IMR-90 (cell line): ENCODE measurements around the gene VPS13C. TPM values are rescaled to one million over a fixed set of nuclear protein-coding genes. Genes with fewer than 3 reads are reported as not detected.

Experiments used
- ATAC-seq: fragments of 200-7000 bp; cut with Tn5 transposase; 2 replicates; pipeline ENCODE4 v1.9.1; 2020; ENCODE audit warnings: low read depth, mild to moderate bottlenecking, moderate library complexity
- BruUV-seq: library from RNA; stranded (reverse); fragments of 400-500 nt; replicated peaks from 2 replicates; lab custom pipeline; 2021; lab: Mats Ljungman, UMichigan
- CTCF ChIA-PET: fragments of 300-600 bp; formaldehyde crosslinking; extraction: SDS; loops from one replicate; lab custom pipeline; 2021; ENCODE audit warnings: antibody characterized with exemption; lab: Yijun Ruan, JAX
- POLR2A ChIA-PET: fragments of 300-600 bp; sonication (Branson Sonifier 250); formaldehyde crosslinking; loops from one replicate; lab custom pipeline; 2022; ENCODE audit warnings: antibody characterized with exemption; ENCODE audit not compliant: unreplicated experiment; lab: Charles Lee
- DNase-seq: peaks from one replicate; pipeline ENCODE4 v3.0.0; 2013
- H2AFZ ChIP-seq: replicated peaks from 2 replicates; pipeline ENCODE3; 2013; ENCODE audit warnings: low read length, mild to moderate bottlenecking; ENCODE audit not compliant: poor library complexity
- H2AK5ac ChIP-seq: 2 replicates; pipeline ENCODE4 v1.6.1; 2013; ENCODE audit warnings: low read depth, low read length, inconsistent platforms
- H2AK9ac ChIP-seq: replicated peaks from 2 replicates; pipeline ENCODE3; 2013; ENCODE audit warnings: mild to moderate bottlenecking, low read depth, low read length, moderate library complexity; ENCODE audit not compliant: poor library complexity
- H2BK120ac ChIP-seq: 2 replicates; pipeline ENCODE4 v1.6.1; 2013; ENCODE audit warnings: low read depth, low read length, inconsistent platforms
- H2BK15ac ChIP-seq: 3 replicates; pipeline ENCODE4 v1.6.1; 2013; ENCODE audit warnings: low read depth, low read length, inconsistent platforms
- H2BK20ac ChIP-seq: 2 replicates; pipeline ENCODE4 v1.6.1; 2013; ENCODE audit warnings: low read depth, mild to moderate bottlenecking, inconsistent platforms, low read length, moderate library complexity
- H2BK5ac ChIP-seq: 2 replicates; pipeline ENCODE4 v1.6.1; 2013; ENCODE audit warnings: mild to moderate bottlenecking, low read depth, low read length, inconsistent platforms; ENCODE audit not compliant: poor library complexity, severe bottlenecking
- H3K14ac ChIP-seq: replicated peaks from 2 replicates; pipeline ENCODE4 v1.6.1; 2013; ENCODE audit warnings: low read depth, low read length, inconsistent platforms
- H3K18ac ChIP-seq: 2 replicates; pipeline ENCODE4 v1.6.1; 2013; ENCODE audit warnings: low read depth, low read length, control low read depth
- H3K23ac ChIP-seq: 2 replicates; pipeline ENCODE4 v1.6.1; 2013; ENCODE audit warnings: low read depth, low read length, inconsistent platforms
- H3K27ac ChIP-seq: 2 replicates; pipeline ENCODE4 v1.5.1; 2013; ENCODE audit warnings: mild to moderate bottlenecking, control low read depth, low read length; ENCODE audit not compliant: insufficient read depth
- H3K27me3 ChIP-seq: 2 replicates; pipeline ENCODE4 v1.6.1; 2013; ENCODE audit warnings: low read length; ENCODE audit not compliant: control insufficient read depth, insufficient read depth
- H3K36me3 ChIP-seq: 2 replicates; pipeline ENCODE4 v1.6.1; 2013; ENCODE audit warnings: low read length, mixed read lengths; ENCODE audit not compliant: control insufficient read depth, insufficient read depth
- H3K4ac ChIP-seq: 2 replicates; pipeline ENCODE4 v1.6.1; 2013; ENCODE audit warnings: low read depth, low read length, inconsistent platforms
- H3K4me1 ChIP-seq: 2 replicates; pipeline ENCODE4 v1.6.1; 2013; ENCODE audit warnings: low read length, mixed read lengths; ENCODE audit not compliant: control insufficient read depth, insufficient read depth
- H3K4me2 ChIP-seq: 2 replicates; pipeline ENCODE4 v1.6.1; 2013; ENCODE audit warnings: low read depth, mild to moderate bottlenecking, control low read depth, low read length, moderate library complexity
- H3K4me3 ChIP-seq: 2 replicates; pipeline ENCODE4 v1.5.1; 2013; ENCODE audit warnings: low read depth, mild to moderate bottlenecking, control low read depth, low read length, moderate library complexity; ENCODE audit not compliant: insufficient read depth
- H3K56ac ChIP-seq: 2 replicates; pipeline ENCODE4 v1.6.1; 2013; ENCODE audit warnings: low read length, inconsistent platforms; ENCODE audit not compliant: insufficient read depth; ENCODE audit errors: extremely low read depth
- H3K79me1 ChIP-seq, 2 experiments: 2 replicates each; pipeline ENCODE4 v1.6.1; 2013; ENCODE audit warnings: low read length in 2 of 2, inconsistent platforms in 1 of 2, low read depth in 1 of 2
- H3K9ac ChIP-seq: 2 replicates; pipeline ENCODE4 v1.6.1; 2013; ENCODE audit warnings: low read depth, low read length, control low read depth
- H3K9me1 ChIP-seq: 2 replicates; pipeline ENCODE4 v1.6.1; 2013; ENCODE audit warnings: low read length, inconsistent platforms; ENCODE audit not compliant: insufficient read depth
- H3K9me3 ChIP-seq: 2 replicates; pipeline ENCODE4 v1.6.1; 2013; ENCODE audit warnings: low read length; ENCODE audit not compliant: control insufficient read depth, insufficient read depth
- H4K20me1 ChIP-seq: 2 replicates; pipeline ENCODE4 v1.6.1; 2013; ENCODE audit warnings: low read length, inconsistent platforms; ENCODE audit not compliant: insufficient read depth
- H4K5ac ChIP-seq: 2 replicates; pipeline ENCODE4 v1.6.1; 2013; ENCODE audit warnings: mild to moderate bottlenecking, low read depth, low read length, control low read depth
- H4K8ac ChIP-seq, 2 experiments: 2 replicates each; pipeline ENCODE4 v1.6.1; 2013; ENCODE audit warnings: low read depth in 2 of 2, low read length in 2 of 2, control low read depth in 1 of 2, inconsistent platforms in 1 of 2
- H4K91ac ChIP-seq: 2 replicates; pipeline ENCODE4 v1.6.1; 2013; ENCODE audit warnings: low read depth, low read length, inconsistent platforms; ENCODE audit not compliant: insufficient read depth
- BHLHE40 ChIP-seq: fragments of 150-350 bp; IDR thresholded peaks from 2 replicates; pipeline ENCODE4 v1.6.1; 2016; ENCODE audit warnings: mild to moderate bottlenecking, low read depth, low read length
- CEBPB ChIP-seq: IDR thresholded peaks from 2 replicates; pipeline ENCODE4 v1.6.1; 2012; ENCODE audit warnings: low read depth, low read length, improper control_type of control experiment
- CHD1 ChIP-seq: IDR thresholded peaks from 2 replicates; pipeline ENCODE4 v1.6.1; 2012; ENCODE audit warnings: low read depth, low read length, improper control_type of control experiment
- FOS ChIP-seq: fragments of 150-350 bp; IDR thresholded peaks from 2 replicates; pipeline ENCODE4 v1.6.1; 2016; ENCODE audit warnings: low read depth, low read length
- MAFK ChIP-seq: IDR thresholded peaks from 2 replicates; pipeline ENCODE4 v1.6.1; 2012; ENCODE audit warnings: low read depth, low read length, improper control_type of control experiment
- MAZ ChIP-seq: IDR thresholded peaks from 2 replicates; pipeline ENCODE4 v1.6.1; 2012; ENCODE audit warnings: low read depth, mild to moderate bottlenecking, low read length, improper control_type of control experiment, moderate library complexity, borderline replicate concordance
- MXI1 ChIP-seq: IDR thresholded peaks from 2 replicates; pipeline ENCODE4 v1.6.1; 2012; ENCODE audit warnings: low read depth, mild to moderate bottlenecking, low read length, moderate library complexity, borderline replicate concordance
- NFE2L2 ChIP-seq: fragments of 150-350 bp; IDR thresholded peaks from 2 replicates; pipeline ENCODE4 v1.6.1; 2016; ENCODE audit warnings: low read depth, mild to moderate bottlenecking, low read length
- POLR2A ChIP-seq: IDR thresholded peaks from 2 replicates; pipeline ENCODE4 v1.6.1; 2012; ENCODE audit warnings: mild to moderate bottlenecking, low read depth, low read length
- RAD21 ChIP-seq: IDR thresholded peaks from 2 replicates; pipeline ENCODE4 v1.6.1; 2012; ENCODE audit warnings: low read length, improper control_type of control experiment
- RCOR1 ChIP-seq: IDR thresholded peaks from 2 replicates; pipeline ENCODE4 v1.6.1; 2012; ENCODE audit warnings: mild to moderate bottlenecking, low read length, improper control_type of control experiment; ENCODE audit not compliant: insufficient replicate concordance
- RFX5 ChIP-seq: IDR thresholded peaks from 2 replicates; pipeline ENCODE4 v1.8.0; 2012; ENCODE audit warnings: low read depth, mild to moderate bottlenecking, low read length, moderate library complexity
- SMC3 ChIP-seq: fragments of 150-350 bp; IDR thresholded peaks from 2 replicates; pipeline ENCODE4 v1.6.1; 2016; ENCODE audit warnings: low read depth, mild to moderate bottlenecking, antibody characterized with exemption, low read length, moderate library complexity
- WGBS, 2 experiments: methylation state at CpG; one replicate each; pipeline versions ENCODE4 v1.1.5 to v1.1.7; 2013; ENCODE audit warnings: missing lambda C conversion rate in 2 of 2; ENCODE audit not compliant: insufficient read length in 1 of 2; ENCODE audit errors: extremely low coverage in 2 of 2; 5-methylcytosine and 5-hydroxymethylcytosine counted together
- dilution Hi-C: fragments of 300-500 bp; cut with HindIII; formaldehyde crosslinking; loops from one replicate; pipeline ENCODE4 v1.14.3; 2018; ENCODE audit warnings: low sequenced_read_pairs; ENCODE audit not compliant: unreplicated experiment
- in situ Hi-C: fragments of 300-500 bp; cut with MboI; formaldehyde crosslinking; loops from 3 replicates; pipeline ENCODE4 v1.14.3; 2019; ENCODE audit warnings: low sequenced_read_pairs, inconsistent platforms, mixed read lengths
- intact Hi-C: fragments of 100-400 bp; cut with micrococcal nuclease; formaldehyde crosslinking; loops from 2 replicates; pipeline ENCODE4 v1.10.0; 2022
- polyA plus RNA-seq, 3 experiments: library from polyadenylated mRNA; depleted of rRNA; stranded (reverse); fragments of >200 nt; gene quantifications; 2 replicates each; pipeline ENCODE4 v1.2.3, GENCODE V29; 2012; ENCODE audit warnings: low replicate concordance in 1 of 3
- total RNA-seq: library from RNA; depleted of rRNA; stranded (reverse); fragments of >200 nt; gene quantifications from 2 replicates; pipeline ENCODE4 v1.2.3, GENCODE V29; 2012
- TF ChIP-seq, protein P1 (sequence below): fragments of 150-350 bp; IDR thresholded peaks from 2 replicates; pipeline ENCODE4 v1.6.1; 2017; ENCODE audit warnings: mild to moderate bottlenecking, antibody characterized with exemption, low read length, low read depth
- TF ChIP-seq, protein P2 (sequence below): conservative IDR thresholded peaks from 2 replicates; pipeline ENCODE4 v1.5.1; 2012; ENCODE audit warnings: mild to moderate bottlenecking, low read depth, low read length, improper control_type of control experiment
- TF ChIP-seq, protein P3 (sequence below): fragments of 150-350 bp; IDR thresholded peaks from 2 replicates; pipeline ENCODE4 v1.6.1; 2016; ENCODE audit warnings: low read depth, mild to moderate bottlenecking, low read length, moderate library complexity, borderline replicate concordance

The VPS13C gene
- total and polyA plus RNA-seq, 2 of the 4 experiments (the other 2 are of a cell fraction): 8.1 to 32.8 TPM

DNA sequence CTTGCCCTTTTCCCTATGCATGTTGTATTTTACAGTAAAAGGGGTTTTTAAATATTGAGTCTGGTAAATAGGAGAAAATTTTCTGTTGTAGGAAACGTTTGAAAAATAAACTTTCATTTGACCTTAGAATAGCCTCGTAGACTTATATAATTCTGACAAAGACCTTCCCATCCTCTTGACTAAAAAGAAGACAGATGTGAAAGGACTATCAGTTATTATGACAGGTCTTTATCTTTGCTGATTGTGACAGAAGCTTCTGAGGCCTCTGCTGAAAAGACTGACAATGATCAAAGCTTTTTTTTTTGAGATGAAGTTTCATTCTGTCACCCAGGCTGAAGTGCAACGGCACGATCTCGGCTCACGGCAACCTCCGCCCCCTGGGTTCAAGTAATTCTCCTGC, 30.7 kb upstream of the VPS13C start:
- Histone ChIP-seq H4K20me1 (no peaks in the 10 kb centered on the region), H3K9me1 (no peaks in the 10 kb centered on the region), H3K27me3 (peaks cover 2% of the 10 kb centered on the region; the same call in 1 of the 2 replicates), H3K79me1 (no peaks in the 10 kb centered on the region), H4K8ac (no peak overlapping the region), H4K5ac (no peak overlapping the region), H3K4me1 (no peaks in the 10 kb centered on the region), H3K4me3 (no peak overlapping the region), H3K27ac (no peak overlapping the region), H3K23ac (no peak overlapping the region), H3K9ac (no peak overlapping the region), H2BK20ac (no peak overlapping the region), H3K9me3 (no peaks in the 10 kb centered on the region), H2AFZ (no peak overlapping the region), H3K18ac (no peak overlapping the region), H2BK5ac (no peak overlapping the region), H3K36me3 (no peaks in the 10 kb centered on the region), H3K56ac (no peak overlapping the region), H2AK5ac (no peak overlapping the region), H4K91ac (no peak overlapping the region), H2BK120ac (no peak overlapping the region), H2BK15ac (no peak overlapping the region), H3K4ac (no peak overlapping the region), H3K14ac (no peak overlapping the region), H2AK9ac (no peak overlapping the region), H3K4me2 (no peak overlapping the region)
- TF ChIP-seq MAZ: no peak
- no peak for TF ChIP-seq CEBPB
- no peak for TF ChIP-seq MXI1
- TF ChIP-seq MAFK: no peak
- TF ChIP-seq CHD1: no peak
- TF ChIP-seq, protein P1, sequence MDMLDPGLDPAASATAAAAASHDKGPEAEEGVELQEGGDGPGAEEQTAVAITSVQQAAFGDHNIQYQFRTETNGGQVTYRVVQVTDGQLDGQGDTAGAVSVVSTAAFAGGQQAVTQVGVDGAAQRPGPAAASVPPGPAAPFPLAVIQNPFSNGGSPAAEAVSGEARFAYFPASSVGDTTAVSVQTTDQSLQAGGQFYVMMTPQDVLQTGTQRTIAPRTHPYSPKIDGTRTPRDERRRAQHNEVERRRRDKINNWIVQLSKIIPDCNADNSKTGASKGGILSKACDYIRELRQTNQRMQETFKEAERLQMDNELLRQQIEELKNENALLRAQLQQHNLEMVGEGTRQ: no peak
- no peak for TF ChIP-seq SMC3
- TF ChIP-seq BHLHE40: no peak
- TF ChIP-seq RAD21: no peak
- TF ChIP-seq NFE2L2: no peak
- TF ChIP-seq, protein P2, sequence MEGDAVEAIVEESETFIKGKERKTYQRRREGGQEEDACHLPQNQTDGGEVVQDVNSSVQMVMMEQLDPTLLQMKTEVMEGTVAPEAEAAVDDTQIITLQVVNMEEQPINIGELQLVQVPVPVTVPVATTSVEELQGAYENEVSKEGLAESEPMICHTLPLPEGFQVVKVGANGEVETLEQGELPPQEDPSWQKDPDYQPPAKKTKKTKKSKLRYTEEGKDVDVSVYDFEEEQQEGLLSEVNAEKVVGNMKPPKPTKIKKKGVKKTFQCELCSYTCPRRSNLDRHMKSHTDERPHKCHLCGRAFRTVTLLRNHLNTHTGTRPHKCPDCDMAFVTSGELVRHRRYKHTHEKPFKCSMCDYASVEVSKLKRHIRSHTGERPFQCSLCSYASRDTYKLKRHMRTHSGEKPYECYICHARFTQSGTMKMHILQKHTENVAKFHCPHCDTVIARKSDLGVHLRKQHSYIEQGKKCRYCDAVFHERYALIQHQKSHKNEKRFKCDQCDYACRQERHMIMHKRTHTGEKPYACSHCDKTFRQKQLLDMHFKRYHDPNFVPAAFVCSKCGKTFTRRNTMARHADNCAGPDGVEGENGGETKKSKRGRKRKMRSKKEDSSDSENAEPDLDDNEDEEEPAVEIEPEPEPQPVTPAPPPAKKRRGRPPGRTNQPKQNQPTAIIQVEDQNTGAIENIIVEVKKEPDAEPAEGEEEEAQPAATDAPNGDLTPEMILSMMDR: no peak
- no peak for TF ChIP-seq FOS
- no peak for TF ChIP-seq POLR2A
- no peak for TF ChIP-seq RFX5
- TF ChIP-seq, protein P3, sequence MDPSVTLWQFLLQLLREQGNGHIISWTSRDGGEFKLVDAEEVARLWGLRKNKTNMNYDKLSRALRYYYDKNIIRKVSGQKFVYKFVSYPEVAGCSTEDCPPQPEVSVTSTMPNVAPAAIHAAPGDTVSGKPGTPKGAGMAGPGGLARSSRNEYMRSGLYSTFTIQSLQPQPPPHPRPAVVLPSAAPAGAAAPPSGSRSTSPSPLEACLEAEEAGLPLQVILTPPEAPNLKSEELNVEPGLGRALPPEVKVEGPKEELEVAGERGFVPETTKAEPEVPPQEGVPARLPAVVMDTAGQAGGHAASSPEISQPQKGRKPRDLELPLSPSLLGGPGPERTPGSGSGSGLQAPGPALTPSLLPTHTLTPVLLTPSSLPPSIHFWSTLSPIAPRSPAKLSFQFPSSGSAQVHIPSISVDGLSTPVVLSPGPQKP: no peak
- TF ChIP-seq RCOR1: no peak
- dilution Hi-C loops (no loop called here), intact Hi-C loops (no loop called here), in situ Hi-C loops (no loop called here)
- 67% methylated on average over 4 of the region's 7 CpGs; no CpG with 5 or more reads in 1 of the 2 experiments for WGBS, 2 experiments
- BruUV-seq: no TSS peak
- ChIA-PET POLR2A (no interaction called here), CTCF (no interaction called here)
- DNase-seq: no peak
- no peak for ATAC-seq
